NCI-H128 (cell line): ENCODE data around the gene SOCS3.
"Not testable (repeated sequence)": the region's sequence is repeated elsewhere in the genome, so short reads cannot be mapped to it uniquely, and the experiment has no call there.

Experiments used
- DNase-seq: peaks from one replicate; lab custom pipeline; 2025; ENCODE audit not compliant: unreplicated experiment; lab: John Stamatoyannopoulos, UW

The SOCS3 gene

DNA sequence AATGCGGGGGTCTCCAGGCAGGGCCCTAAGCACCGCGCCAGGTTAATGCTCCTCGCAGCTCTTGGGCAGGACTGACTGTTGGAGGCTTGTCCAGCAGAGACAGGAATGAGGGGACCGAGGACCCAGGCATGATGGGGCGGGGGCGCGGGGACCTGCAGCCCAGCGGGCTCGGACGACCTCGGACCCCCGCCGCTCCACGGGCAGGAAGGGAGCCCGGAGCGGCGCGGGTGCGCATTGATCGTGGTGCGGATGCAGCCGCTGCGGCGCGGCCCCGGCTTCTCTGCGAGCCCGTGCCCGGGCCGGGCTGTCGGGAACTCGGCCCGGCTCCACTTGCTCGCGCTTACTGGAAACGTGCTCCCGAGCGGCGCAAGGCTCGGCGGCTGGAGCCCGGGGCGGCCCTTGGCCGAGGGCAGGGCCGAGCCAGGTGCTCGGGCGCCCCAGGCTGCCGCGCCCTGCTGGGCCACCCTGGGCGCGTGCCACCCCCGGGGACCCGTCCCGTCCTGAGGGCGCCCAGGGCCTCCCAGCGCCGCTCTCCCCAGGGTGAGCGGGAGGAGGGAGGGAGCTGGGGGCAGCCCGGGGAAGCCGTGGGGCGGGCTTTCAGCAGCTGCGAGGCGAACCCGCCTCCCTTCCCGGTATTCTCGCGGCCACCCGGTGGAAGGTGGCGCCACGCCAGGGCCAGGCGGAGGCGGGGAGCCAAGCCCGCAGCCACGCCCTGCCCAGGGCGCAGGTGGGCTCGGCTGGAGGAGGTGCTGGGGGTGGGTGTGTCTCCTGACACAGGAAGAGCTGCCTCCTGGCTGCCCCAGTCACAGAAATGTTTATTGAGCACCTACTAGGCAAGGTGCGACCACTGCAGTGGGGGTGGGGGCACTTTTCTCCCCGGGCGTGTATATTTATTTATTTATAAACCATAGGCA, 45.9 kb downstream of the SOCS3 start:
- peak; percentile 70 for DNase-seq

- not testable (repeated sequence) for DNase-seq
These were observed 50.1 kb downstream of the SOCS3 start for GRCh38 chr17:78309659-78310255.

DNA sequence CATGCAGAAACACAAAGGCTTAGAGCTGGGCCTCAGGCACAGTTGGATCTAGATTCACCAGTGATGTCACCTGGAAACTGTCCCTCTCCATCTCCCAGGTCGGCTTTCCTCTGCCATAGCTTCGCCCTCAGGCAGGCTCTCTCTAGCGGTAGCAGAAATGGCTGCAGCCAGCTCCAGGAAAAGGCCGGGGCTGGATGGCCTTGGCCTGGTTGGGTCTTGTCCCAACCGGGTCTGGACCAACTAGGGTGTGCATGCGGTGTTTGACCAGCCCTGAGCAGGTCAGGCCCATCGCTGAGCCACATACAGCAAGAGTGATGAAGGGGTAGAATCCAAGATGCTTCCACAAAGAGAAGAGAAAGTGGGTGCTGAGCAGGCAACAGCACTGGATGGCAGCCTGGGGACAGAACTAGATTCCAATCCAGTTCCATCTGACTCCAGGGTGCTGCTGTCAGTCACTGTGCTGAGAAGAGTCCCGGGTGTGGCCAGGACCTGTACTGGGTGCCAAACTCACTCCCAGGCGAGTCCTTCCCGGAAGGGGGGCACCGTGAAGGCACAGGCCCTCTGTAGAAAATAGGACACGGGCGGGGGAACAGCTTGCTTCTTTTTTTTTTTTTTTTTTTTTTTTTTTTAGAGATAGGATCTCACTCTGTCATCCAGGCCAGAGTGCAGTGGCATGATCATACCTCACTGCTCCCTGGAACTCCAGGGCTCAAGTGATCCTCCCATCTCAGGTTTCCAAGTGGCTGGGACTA, 51.8 kb downstream of the SOCS3 start:
- no peak for DNase-seq

DNA sequence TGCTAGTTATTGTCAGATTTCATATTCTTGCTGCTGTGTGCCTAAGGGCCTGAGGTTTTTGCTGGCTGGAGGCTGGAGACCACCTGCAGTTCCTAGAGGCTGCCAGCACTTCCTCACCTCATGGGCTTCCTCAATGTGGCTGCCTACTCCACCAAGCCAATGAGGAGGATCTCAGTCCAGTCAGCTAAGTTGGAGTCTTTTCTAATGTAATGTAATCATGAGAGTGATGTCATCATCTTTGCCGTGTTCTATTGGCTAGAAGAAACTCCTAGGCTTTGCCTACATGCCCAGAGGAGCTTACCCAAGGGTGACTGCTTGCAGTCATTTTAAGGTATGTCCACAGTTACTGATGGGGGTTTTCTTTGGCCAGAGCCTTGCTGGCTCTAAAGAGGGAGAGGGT, 53.0 kb downstream of the SOCS3 start:
- DNase-seq: no peak
